Panc1 (cell line): Measurements from ENCODE around the gene MTUS2. TPM values are rescaled to one million over a fixed set of nuclear protein-coding genes. Genes with fewer than 3 reads are reported as not detected.

Source experiments
- ATAC-seq: fragments of 200-7000 bp; cut with Tn5 transposase; 2 replicates; pipeline ENCODE4 v1.9.1; 2020; ENCODE audit warnings: mild to moderate bottlenecking, moderate library complexity
- BruUV-seq: library from RNA; stranded (reverse); fragments of 400-500 nt; replicated peaks from 2 replicates; lab custom pipeline; 2021; lab: Mats Ljungman, UMichigan
- CTCF ChIA-PET: fragments of 300-600 bp; sonication (Branson Sonifier 250); formaldehyde crosslinking; loops from one replicate; lab custom pipeline; 2022; ENCODE audit warnings: antibody characterized with exemption; lab: Charles Lee
- POLR2A ChIA-PET: fragments of 300-600 bp; sonication (Branson Sonifier 250); formaldehyde crosslinking; loops from one replicate; lab custom pipeline; 2022; ENCODE audit warnings: antibody characterized with exemption; lab: Charles Lee
- DNase-seq: peaks from one replicate; pipeline ENCODE4 v3.0.0-alpha.2; 2010; ENCODE audit warnings: low read depth, low spot score
- H3K27ac ChIP-seq: 2 replicates; pipeline ENCODE4 v1.5.1; 2011; ENCODE audit warnings: mild to moderate bottlenecking, low read length, inconsistent platforms
- H3K27me3 ChIP-seq: fragments of 200-500 bp; sonication (Bioruptor generic); 2 replicates; pipeline ENCODE4 v1.6.0; 2014; ENCODE audit warnings: low read length, inconsistent platforms; ENCODE audit not compliant: control insufficient read depth, insufficient read depth
- H3K36me3 ChIP-seq: fragments of 200-500 bp; sonication (Bioruptor generic); 2 replicates; pipeline ENCODE4 v1.5.1; 2014; ENCODE audit warnings: inconsistent platforms, mild to moderate bottlenecking, low read length, moderate library complexity; ENCODE audit not compliant: control insufficient read depth, insufficient read depth
- H3K4me1 ChIP-seq: 2 replicates; pipeline ENCODE4 v1.5.1; 2011; ENCODE audit warnings: inconsistent platforms, mild to moderate bottlenecking, low read length, moderate library complexity; ENCODE audit not compliant: control insufficient read depth, insufficient read depth
- H3K4me3 ChIP-seq, 2 experiments: 2 replicates each; pipeline ENCODE4 v1.5.1; 2011 to 2012; ENCODE audit warnings: low read depth in 2 of 2, low read length in 2 of 2, mild to moderate bottlenecking in 2 of 2, inconsistent platforms in 1 of 2, moderate library complexity in 1 of 2
- H3K9me3 ChIP-seq: fragments of 200-500 bp; sonication (Bioruptor generic); 2 replicates; pipeline ENCODE4 v1.5.1; 2014; ENCODE audit warnings: low read depth, mild to moderate bottlenecking, inconsistent platforms, low read length, moderate library complexity; ENCODE audit not compliant: control insufficient read depth, insufficient read depth
- POLR2AphosphoS5 ChIP-seq: IDR thresholded peaks from 2 replicates; pipeline ENCODE4 v1.6.1; 2012; ENCODE audit warnings: mild to moderate bottlenecking, low read depth, low read length, moderate library complexity
- REST ChIP-seq, 2 experiments: IDR thresholded peaks; 2 replicates each; pipeline ENCODE4 v1.6.1; 2011 to 2012; ENCODE audit warnings: low read depth in 2 of 2, control low read depth in 1 of 2, low read length in 1 of 2, mild to moderate bottlenecking in 1 of 2, moderate library complexity in 1 of 2; ENCODE audit not compliant: insufficient read depth in 1 of 2
- SIN3A ChIP-seq: IDR thresholded peaks from 2 replicates; pipeline ENCODE4 v1.6.1; 2012; ENCODE audit warnings: low read depth, mild to moderate bottlenecking, low read length, moderate library complexity, borderline replicate concordance; ENCODE audit not compliant: insufficient read depth
- TCF7L2 ChIP-seq: IDR thresholded peaks from 2 replicates; pipeline ENCODE4 v1.6.1; 2011; ENCODE audit warnings: mild to moderate bottlenecking, low read depth, low read length, inconsistent platforms
- in situ Hi-C: cut with HindIII; loops from 2 replicates; pipeline ENCODE4 v1.10.0; 2016; ENCODE audit warnings: low sequenced_read_pairs, low pct_unique_long_range_greater_than_20kb
- intact Hi-C: fragments of 100-400 bp; cut with micrococcal nuclease; formaldehyde crosslinking; loops from one replicate; pipeline ENCODE4 v1.10.0; 2022; ENCODE audit not compliant: unreplicated experiment
- total RNA-seq: library from RNA; stranded (reverse); gene quantifications from one replicate; pipeline ENCODE4 v1.2.1, GENCODE V29; 2021; ENCODE audit not compliant: unreplicated experiment
- TF ChIP-seq, protein P1 (sequence below): fragments of 450-650 bp; IDR thresholded peaks from 2 replicates; pipeline ENCODE4 v1.5.1; 2017; ENCODE audit warnings: mild to moderate bottlenecking

The MTUS2 gene
- total RNA-seq, 1 experiment from 2014 or later = 0.05 TPM

- H3K27ac ChIP-seq = no peak overlapping the region
- intact Hi-C loops = no loop called here
- BruUV-seq = no TSS peak
- no peaks in the 10 kb centered on the region for H3K27me3 ChIP-seq
- no peak overlapping the region for H3K4me3 ChIP-seq
- TF ChIP-seq REST (IDR thresholded peaks at IDR 0.05; ENCODE audit: insufficient read depth in 1 of 2, low read depth in 2 of 2, low read length in 1 of 2) = no peak
- TF ChIP-seq TCF7L2 = no peak
- no peak for TF ChIP-seq POLR2AphosphoS5
- TF ChIP-seq, protein P1, sequence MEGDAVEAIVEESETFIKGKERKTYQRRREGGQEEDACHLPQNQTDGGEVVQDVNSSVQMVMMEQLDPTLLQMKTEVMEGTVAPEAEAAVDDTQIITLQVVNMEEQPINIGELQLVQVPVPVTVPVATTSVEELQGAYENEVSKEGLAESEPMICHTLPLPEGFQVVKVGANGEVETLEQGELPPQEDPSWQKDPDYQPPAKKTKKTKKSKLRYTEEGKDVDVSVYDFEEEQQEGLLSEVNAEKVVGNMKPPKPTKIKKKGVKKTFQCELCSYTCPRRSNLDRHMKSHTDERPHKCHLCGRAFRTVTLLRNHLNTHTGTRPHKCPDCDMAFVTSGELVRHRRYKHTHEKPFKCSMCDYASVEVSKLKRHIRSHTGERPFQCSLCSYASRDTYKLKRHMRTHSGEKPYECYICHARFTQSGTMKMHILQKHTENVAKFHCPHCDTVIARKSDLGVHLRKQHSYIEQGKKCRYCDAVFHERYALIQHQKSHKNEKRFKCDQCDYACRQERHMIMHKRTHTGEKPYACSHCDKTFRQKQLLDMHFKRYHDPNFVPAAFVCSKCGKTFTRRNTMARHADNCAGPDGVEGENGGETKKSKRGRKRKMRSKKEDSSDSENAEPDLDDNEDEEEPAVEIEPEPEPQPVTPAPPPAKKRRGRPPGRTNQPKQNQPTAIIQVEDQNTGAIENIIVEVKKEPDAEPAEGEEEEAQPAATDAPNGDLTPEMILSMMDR = no peak
- TF ChIP-seq SIN3A = no peak
- ATAC-seq (no peak), DNase-seq (no peak)
- CTCF ChIA-PET = no interaction called here
- in situ Hi-C loops = no loop called here
- no peaks in the 10 kb centered on the region for H3K36me3 ChIP-seq
- no peaks in the 10 kb centered on the region for H3K4me1 ChIP-seq
- POLR2A ChIA-PET = no interaction called here
- 0 out of 2 replicates have a peak, but pooled peaks cover 2% of the 10 kb centered on the region for H3K9me3 ChIP-seq
Observed at GRCh38 chr13:29227576-29227975, 407.4 kb downstream of the MTUS2 start.

- H3K4me3 ChIP-seq = no peak overlapping the region
- H3K4me1 ChIP-seq = no peaks in the 10 kb centered on the region
- CTCF ChIA-PET = no interaction called here
- TF ChIP-seq REST (IDR thresholded peaks at IDR 0.05; ENCODE audit: insufficient read depth in 1 of 2, low read depth in 2 of 2, low read length in 1 of 2) = no peak
- no peak for TF ChIP-seq TCF7L2
- TF ChIP-seq, protein P1 = no peak
- TF ChIP-seq SIN3A = no peak
- no peak for TF ChIP-seq POLR2AphosphoS5
- DNase-seq (no peak), ATAC-seq (no peak)
- no TSS peak for BruUV-seq
- in situ Hi-C loops = no loop called here
- intact Hi-C loops = no loop called here
- H3K27me3 ChIP-seq = no peaks in the 10 kb centered on the region
- POLR2A ChIA-PET = no interaction called here
- H3K36me3 ChIP-seq = no peaks in the 10 kb centered on the region
- H3K9me3 ChIP-seq = no peaks in the 10 kb centered on the region
- H3K27ac ChIP-seq = no peak overlapping the region
Observed at GRCh38 chr13:29230299-29230845, 410.2 kb downstream of the MTUS2 start.
